Cerebellar nuclear complex (tissue), 1 donor: ENCODE results near the gene PKD1.
"Not testable (repeated sequence)": the region's sequence is repeated elsewhere in the genome, so short reads cannot be mapped to it uniquely, and the experiment has no call there.

Experiments
- DNase-seq, 2 experiments: peaks; one replicate each; lab custom pipeline; 2025; lab: John Stamatoyannopoulos, UW

Gene PKD1

GRCh38 chr16:2107121-2107790, 28.4 kb downstream of the PKD1 start:
- DNase-seq, result not testable (repeated sequence)

- not testable (repeated sequence) for DNase-seq
Measured at GRCh38 chr16:2106211-2106610, 29.5 kb downstream of the PKD1 start.

GRCh38 chr16:2105769-2106168, 29.9 kb downstream of the PKD1 start:
- not testable (repeated sequence) for DNase-seq

GRCh38 chr16:2105291-2105690, 30.4 kb downstream of the PKD1 start:
- DNase-seq, result not testable (repeated sequence)

GRCh38 chr16:2104464-2104863, 31.2 kb downstream of the PKD1 start:
- not testable (repeated sequence) for DNase-seq

GRCh38 chr16:2102471-2102870, 33.2 kb downstream of the PKD1 start:
- no peak for DNase-seq

GRCh38 chr16:2101581-2101980, 34.1 kb downstream of the PKD1 start:
- DNase-seq, result not testable (repeated sequence)

- not testable (repeated sequence) for DNase-seq
Measured at GRCh38 chr16:2097689-2098088, 38.0 kb downstream of the PKD1 start.

GRCh38 chr16:2096853-2097595, 38.7 kb downstream of the PKD1 start:
- DNase-seq, result no peak

- DNase-seq, result no peak
Measured at GRCh38 chr16:2095918-2096582, 39.6 kb downstream of the PKD1 start.

GRCh38 chr16:2095315-2095853, 40.3 kb downstream of the PKD1 start:
- no peak for DNase-seq

- no peak for DNase-seq
Measured at GRCh38 chr16:2093793-2094192, 41.9 kb downstream of the PKD1 start.

- DNase-seq, result no peak
Measured at GRCh38 chr16:2092866-2093265, 42.8 kb downstream of the PKD1 start.

GRCh38 chr16:2092256-2092620, 43.5 kb downstream of the PKD1 start:
- no peak for DNase-seq

- no peak for DNase-seq
Measured at GRCh38 chr16:2091547-2092255, 44.0 kb downstream of the PKD1 start.

GRCh38 chr16:2090777-2091546, 44.7 kb downstream of the PKD1 start:
- DNase-seq, result no peak

- no peak for DNase-seq
Measured at GRCh38 chr16:2090481-2090776, 45.3 kb downstream of the PKD1 start.

- DNase-seq, result no peak
Measured at GRCh38 chr16:2089706-2090480, 45.8 kb downstream of the PKD1 start.

GRCh38 chr16:2088759-2089358, 46.8 kb downstream of the PKD1 start:
- no peak for DNase-seq
